H54 (cell line): Measurements from ENCODE around the gene PRRG3.
A peak's percentile ranks its signal among the peaks of the same experiment; 100 is the strongest.

Experiments
- DNase-seq: peaks from one replicate; pipeline ENCODE4 v3.0.0; 2011; ENCODE audit warnings: low spot score, mixed read lengths; ENCODE audit not compliant: insufficient read length
- FAIRE-seq: peaks from 3 replicates; lab custom pipeline; 2011; peaks lifted over from hg19 to GRCh38; lab: Jason Lieb, UNC
- POLR2A ChIP-seq: IDR thresholded peaks from 2 replicates; pipeline ENCODE4 v1.6.1; 2011; ENCODE audit warnings: low read depth, mild to moderate bottlenecking, low read length

PRRG3 gene

GRCh38 chrX:151741606-151742005 is 46.3 kb downstream of the PRRG3 start:
- FAIRE-seq (no peak), DNase-seq (no peak)
- no peak for TF ChIP-seq POLR2A

DNA sequence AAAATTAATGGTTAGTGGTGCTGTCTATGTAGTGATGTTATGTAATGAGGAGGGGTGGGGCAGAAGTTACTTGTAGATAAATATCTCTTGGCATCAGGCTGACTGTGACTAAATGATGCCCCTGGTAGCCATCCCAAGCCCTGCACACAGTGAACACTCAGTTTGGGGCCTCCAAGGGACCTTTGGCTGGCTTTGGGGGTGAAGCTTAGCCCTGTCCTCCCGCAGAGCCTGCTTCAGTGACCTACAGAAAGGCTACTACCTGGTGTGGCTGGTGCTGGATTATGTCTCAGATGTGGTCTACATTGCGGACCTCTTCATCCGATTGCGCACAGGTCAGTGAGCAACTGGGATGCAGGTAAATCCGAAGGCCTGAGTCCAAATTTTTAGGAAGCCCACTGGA is 47.1 kb downstream of the PRRG3 start:
- FAIRE-seq (no peak), DNase-seq (no peak)
- TF ChIP-seq POLR2A: no peak

- no peak for TF ChIP-seq POLR2A
- no peak for DNase-seq
- no peak for FAIRE-seq
These were observed 48.6 kb downstream of the PRRG3 start for GRCh38 chrX:151743651-151744470.

- DNase-seq (no peak), FAIRE-seq (no peak)
- no peak for TF ChIP-seq POLR2A
These were observed 50.4 kb downstream of the PRRG3 start for GRCh38 chrX:151745651-151746050.

GRCh38 chrX:151746502-151746901 is 51.2 kb downstream of the PRRG3 start:
- no peak for DNase-seq

DNA sequence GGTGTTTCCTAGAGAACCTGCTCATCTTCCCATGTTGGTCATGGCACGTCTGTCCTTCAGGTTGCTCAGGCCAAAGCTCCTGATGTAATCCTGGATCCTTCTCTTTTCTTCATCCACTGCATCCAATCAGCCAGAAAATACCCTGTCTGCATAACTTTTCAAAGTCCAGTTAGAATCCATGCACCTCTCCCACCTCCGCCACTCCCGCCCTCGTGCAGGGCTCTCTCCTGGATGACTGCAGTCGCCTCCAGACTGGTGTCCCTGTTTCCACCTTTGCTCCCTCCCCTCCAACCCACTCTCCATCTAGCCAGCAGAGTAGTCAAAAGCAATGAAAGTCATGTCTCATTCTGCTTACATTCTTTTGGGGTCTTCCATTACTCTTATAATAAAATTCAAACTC is 55.3 kb downstream of the PRRG3 start:
- FAIRE-seq: no peak
- no peak for DNase-seq
- TF ChIP-seq POLR2A: no peak

More at GRCh38 chrX:151746502-151746901, 51.2 kb downstream of the PRRG3 start:
- FAIRE-seq: no peak
- no peak for TF ChIP-seq POLR2A

- DNase-seq (no peak), FAIRE-seq (no peak)
- TF ChIP-seq POLR2A: no peak
These were observed 57.6 kb downstream of the PRRG3 start for GRCh38 chrX:151752847-151753246.

DNA sequence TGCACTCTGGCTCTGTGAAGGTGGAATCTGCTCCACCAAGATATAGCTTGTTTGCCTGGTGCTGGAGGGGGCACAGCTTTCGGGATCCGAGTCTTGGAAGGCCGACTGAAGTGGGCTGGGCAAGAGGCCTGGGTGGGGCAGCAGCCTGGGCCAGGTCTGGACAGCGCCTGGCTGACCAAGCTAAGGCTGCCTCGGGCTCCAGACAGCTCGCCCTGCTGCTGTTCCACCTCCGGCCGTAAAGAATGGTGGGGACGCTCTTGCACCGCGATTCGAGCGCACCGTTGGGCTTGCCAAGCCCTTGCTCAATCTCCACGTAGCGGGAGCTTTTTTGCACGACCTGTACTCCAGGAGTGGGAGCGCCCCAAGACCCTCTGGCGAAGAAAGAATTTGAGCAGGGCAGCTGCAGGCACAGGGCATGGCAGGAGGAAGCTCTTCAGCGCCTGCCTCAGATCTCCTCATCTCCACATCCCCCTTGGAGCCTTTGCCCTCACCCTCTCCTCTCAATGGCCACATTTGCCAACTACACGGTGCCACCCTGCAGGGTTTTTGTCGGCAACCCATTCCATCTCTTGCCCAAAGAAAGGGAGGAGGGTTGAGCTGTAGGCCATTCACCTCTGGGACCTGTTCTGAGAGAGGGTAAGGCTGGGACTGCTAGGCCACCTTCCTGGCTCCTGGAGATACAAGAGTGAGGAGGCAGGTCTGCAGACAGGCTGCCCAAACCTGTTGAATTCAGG is 58.2 kb downstream of the PRRG3 start:
- DNase-seq (peak; percentile 56), FAIRE-seq (peak; percentile 50)
- no peak for TF ChIP-seq POLR2A

GRCh38 chrX:151754047-151754429 is 58.8 kb downstream of the PRRG3 start:
- no peak for FAIRE-seq
- no peak for TF ChIP-seq POLR2A
- DNase-seq: peak; percentile 33

DNA sequence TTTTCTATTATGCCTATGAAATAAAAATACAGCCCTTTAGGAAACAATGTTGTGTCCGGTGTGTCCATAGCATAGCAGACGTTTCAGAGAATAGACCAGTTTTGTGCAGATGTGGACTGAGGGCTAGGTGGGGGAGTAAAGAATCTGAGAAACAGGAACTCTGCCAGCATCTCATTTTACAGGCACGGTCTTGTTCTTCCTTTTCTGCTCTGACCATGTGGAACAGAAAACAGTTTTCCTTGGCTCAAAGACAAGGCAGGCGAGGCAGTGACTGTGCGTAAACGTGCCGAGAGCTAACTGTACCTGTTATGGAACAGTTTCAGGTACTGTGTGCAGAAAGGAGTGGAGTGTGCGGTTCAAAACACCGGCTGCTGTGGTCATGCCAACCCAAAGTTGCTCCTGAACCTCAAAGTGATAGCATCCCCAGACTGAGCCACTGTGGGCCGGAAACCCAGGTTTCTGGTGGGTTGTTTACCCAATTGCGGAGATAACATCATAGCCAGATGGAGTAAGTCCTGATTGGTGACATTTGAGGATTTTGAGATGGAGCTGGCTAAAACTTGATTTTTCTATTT is 59.5 kb downstream of the PRRG3 start:
- FAIRE-seq (no peak), DNase-seq (no peak)
- no peak for TF ChIP-seq POLR2A
